A549 (cell line): Measurements from ENCODE around the gene FOXO3. TPM values are rescaled to one million over a fixed set of nuclear protein-coding genes. Genes with fewer than 3 reads are reported as not detected.

Source experiments
- ATAC-seq, 2 experiments: fragments of 200-7000 bp in 1 of 2; fragments of >200 bp in 1 of 2; cut with Nextera tagmentation in 1 of 2; cut with Tn5 transposase in 1 of 2; 3 replicates each; pipeline versions ENCODE4 v1.8.0 to v1.9.1; 2018 to 2020; ENCODE audit warnings: mild to moderate bottlenecking in 1 of 2, moderate library complexity in 1 of 2
- CTCF ChIA-PET: fragments of 300-600 bp; sonication (Branson Sonifier 250); formaldehyde crosslinking; extraction: SDS; loops from one replicate; lab custom pipeline; 2021; ENCODE audit warnings: antibody characterized with exemption, inconsistent platforms; lab: Yijun Ruan, JAX
- POLR2A ChIA-PET: fragments of 350-600 bp; formaldehyde crosslinking; extraction: SDS; loops from one replicate; lab custom pipeline; 2021; ENCODE audit warnings: antibody characterized with exemption, inconsistent platforms; lab: Yijun Ruan, JAX
- DNase-seq, 2 experiments: peaks; one replicate each; pipeline versions ENCODE4 v3.0.0 to v3.0.0-alpha.2; 2011 to 2016; ENCODE audit warnings: low read depth in 1 of 2, low spot score in 1 of 2
- FAIRE-seq: peaks from 2 replicates; lab custom pipeline; 2011; peaks lifted over from hg19 to GRCh38; lab: Jason Lieb, UNC
- H3K27ac ChIP-seq, 2 experiments: fragments of >200 bp; sonication (Bioruptor Twin); formaldehyde crosslinking; 3 replicates each; pipeline ENCODE4 v1.5.1; 2016 to 2017
- H3K4me1 ChIP-seq: fragments of >200 bp; sonication (Bioruptor Twin); formaldehyde crosslinking; 3 replicates; pipeline ENCODE4 v1.6.1; 2016
- H3K4me2 ChIP-seq: fragments of >200 bp; sonication (Bioruptor Twin); formaldehyde crosslinking; 3 replicates; pipeline ENCODE4 v1.6.1; 2016
- H3K4me3 ChIP-seq: fragments of >200 bp; sonication (Bioruptor Twin); formaldehyde crosslinking; 3 replicates; pipeline ENCODE4 v1.5.1; 2016
- H3K9me3 ChIP-seq: fragments of >200 bp; sonication (Bioruptor Twin); formaldehyde crosslinking; 3 replicates; pipeline ENCODE4 v1.6.1; 2016
- ATOH8 ChIP-seq: fragments of 250-450 bp; sonication (Bioruptor Pico); IDR thresholded peaks from 2 replicates; pipeline ENCODE4 v1.5.0; 2020; ENCODE audit warnings: low read depth, mild to moderate bottlenecking, moderate library complexity
- CHD2 ChIP-seq: fragments of 150-350 bp; IDR thresholded peaks from 2 replicates; pipeline ENCODE4 v1.6.1; 2014; ENCODE audit warnings: low read length; ENCODE audit not compliant: partially characterized antibody
- EHF ChIP-seq: fragments of 250-450 bp; sonication (Bioruptor Pico); IDR thresholded peaks from 2 replicates; pipeline ENCODE4 v1.5.0; 2020; ENCODE audit warnings: mild to moderate bottlenecking
- EP300 ChIP-seq, 2 experiments: fragments of >200 bp; sonication (Bioruptor Twin); formaldehyde crosslinking; IDR thresholded peaks; 2 replicates in 1 of 2; 3 replicates in 1 of 2; pipeline ENCODE4 v1.6.1; 2016 to 2017
- FOSB ChIP-seq: fragments of 250-450 bp; sonication (Bioruptor Pico); IDR thresholded peaks from 2 replicates; pipeline ENCODE4 v1.5.0; 2020; ENCODE audit warnings: mild to moderate bottlenecking, moderate library complexity
- FOSL2 ChIP-seq, 2 experiments: fragments of 450-650 bp in 1 of 2; fragments of >200 bp in 1 of 2; sonication (Bioruptor Twin) in 1 of 2; formaldehyde crosslinking; IDR thresholded peaks; 2 replicates each; pipeline versions ENCODE4 v1.5.0 to v1.6.1; 2016 to 2020; ENCODE audit warnings: mild to moderate bottlenecking in 1 of 2, moderate library complexity in 1 of 2
- GATA3 ChIP-seq: IDR thresholded peaks from 2 replicates; pipeline ENCODE4 v1.6.1; 2012; ENCODE audit warnings: borderline replicate concordance
- HDAC2 ChIP-seq: fragments of 200-600 bp; sonication (generic); IDR thresholded peaks from 2 replicates; pipeline ENCODE4 v1.6.1; 2016
- HOXA7 ChIP-seq: fragments of 250-450 bp; sonication (Bioruptor Pico); IDR thresholded peaks from 2 replicates; pipeline ENCODE4 v1.5.0; 2020; ENCODE audit warnings: mild to moderate bottlenecking, moderate library complexity
- HOXB5 ChIP-seq: fragments of 250-450 bp; sonication (Bioruptor Pico); IDR thresholded peaks from 2 replicates; pipeline ENCODE4 v1.5.0; 2020; ENCODE audit warnings: mild to moderate bottlenecking, moderate library complexity
- JUNB ChIP-seq: fragments of >200 bp; sonication (Bioruptor Twin); formaldehyde crosslinking; IDR thresholded peaks from 2 replicates; pipeline ENCODE4 v1.6.1; 2016
- KDM5A ChIP-seq: fragments of 200-600 bp; sonication (generic); IDR thresholded peaks from 2 replicates; pipeline ENCODE4 v1.6.1; 2016; ENCODE audit warnings: antibody characterized with exemption, mild to moderate bottlenecking
- MAFK ChIP-seq: fragments of 450-650 bp; IDR thresholded peaks from 2 replicates; pipeline ENCODE4 v1.6.1; 2014; ENCODE audit not compliant: partially characterized antibody
- MYC ChIP-seq: IDR thresholded peaks from 2 replicates; pipeline ENCODE4 v1.6.1; 2012; ENCODE audit warnings: mild to moderate bottlenecking, inconsistent platforms, low read length, improper control_type of control experiment, borderline replicate concordance
- NPAS2 ChIP-seq: fragments of 250-450 bp; sonication (Bioruptor Pico); IDR thresholded peaks from 2 replicates; pipeline ENCODE4 v1.8.0; 2022; ENCODE audit warnings: mild to moderate bottlenecking, moderate library complexity, borderline replicate concordance
- PHF8 ChIP-seq: fragments of 200-600 bp; sonication (generic); IDR thresholded peaks from 2 replicates; pipeline ENCODE4 v1.6.1; 2016; ENCODE audit warnings: low read depth, mild to moderate bottlenecking, antibody characterized with exemption, moderate library complexity, borderline replicate concordance
- POLR2AphosphoS2 ChIP-seq: conservative IDR thresholded peaks from 2 replicates; pipeline ENCODE4 v1.6.1; 2012; ENCODE audit warnings: low read length, improper control_type of control experiment, inconsistent platforms
- RAD21 ChIP-seq, 2 experiments: fragments of >200 bp in 1 of 2; sonication (Bioruptor Twin) in 1 of 2; formaldehyde crosslinking in 1 of 2; IDR thresholded peaks in 1 of 2; conservative IDR thresholded peaks in 1 of 2; 2 replicates in 1 of 2; 3 replicates in 1 of 2; pipeline ENCODE4 v1.6.1; 2012 to 2018; ENCODE audit warnings: inconsistent platforms in 1 of 2
- RARB ChIP-seq: fragments of 250-450 bp; sonication (Bioruptor Pico); IDR thresholded peaks from 2 replicates; pipeline ENCODE4 v1.8.0; 2021; ENCODE audit warnings: mild to moderate bottlenecking, moderate library complexity
- RNF2 ChIP-seq: fragments of 200-600 bp; sonication (generic); IDR thresholded peaks from 2 replicates; pipeline ENCODE4 v1.6.1; 2016; ENCODE audit warnings: low read depth, mild to moderate bottlenecking, antibody characterized with exemption, moderate library complexity, borderline replicate concordance
- SMC3 ChIP-seq: fragments of >200 bp; sonication (Bioruptor Twin); formaldehyde crosslinking; IDR thresholded peaks from 3 replicates; pipeline ENCODE4 v1.6.1; 2018; ENCODE audit warnings: inconsistent platforms
- TFCP2L1 ChIP-seq: fragments of 250-450 bp; sonication (Bioruptor Pico); IDR thresholded peaks from 2 replicates; pipeline ENCODE4 v1.5.0; 2021; ENCODE audit warnings: mild to moderate bottlenecking
- WGBS: methylation state at CpG from one replicate; pipeline ENCODE4 v1.1.6; 2017; ENCODE audit errors: missing lambda C conversion rate; 5-methylcytosine and 5-hydroxymethylcytosine counted together
- polyA plus RNA-seq, 4 experiments: library from polyadenylated mRNA; depleted of rRNA in 3 of 4; stranded (reverse); fragments of >200 nt; fragmentation: RNase III in 1 of 4; extraction: RNeasy Plus Mini Kit Qiagen cat#74134 plus additional on column Dnase treatment in 1 of 4; gene quantifications; 2 replicates in 3 of 4; 3 replicates in 1 of 4; pipeline ENCODE4 v1.2.3, GENCODE V29; 2011 to 2017
- TF ChIP-seq, protein P1 (sequence below): fragments of 200-600 bp; sonication (generic); IDR thresholded peaks from 2 replicates; pipeline ENCODE4 v1.6.1; 2016; ENCODE audit warnings: antibody characterized with exemption, mild to moderate bottlenecking, moderate library complexity
- TF ChIP-seq, protein P2 (sequence below): fragments of >200 bp; sonication (Bioruptor Twin); formaldehyde crosslinking; IDR thresholded peaks from 3 replicates; pipeline ENCODE4 v1.5.1; 2016
- TF ChIP-seq, protein P3 (sequence below): IDR thresholded peaks from 2 replicates; pipeline ENCODE4 v1.6.1; 2012; ENCODE audit warnings: low read depth, borderline replicate concordance

FOXO3 gene
- polyA plus RNA-seq, 2 of the 4 experiments (the other 2 are of a cell fraction) = 4.6 to 7.5 TPM

GRCh38 chr6:108661430-108661829 is 100.7 kb downstream of the FOXO3 start:
- Histone ChIP-seq H3K4me3 (no peak overlapping the region), H3K9me3 (no peaks in the 10 kb centered on the region), H3K4me1 (no peaks in the 10 kb centered on the region), H3K27ac (no peak overlapping the region), H3K4me2 (no peak overlapping the region)
- no peak for TF ChIP-seq HOXA7 (CRISPR knock-in tag)
- no peak for TF ChIP-seq KDM5A
- no peak for TF ChIP-seq RARB (CRISPR knock-in tag)
- TF ChIP-seq EHF = no peak
- no peak for TF ChIP-seq JUNB
- no peak for TF ChIP-seq ATOH8 (CRISPR knock-in tag)
- TF ChIP-seq RNF2 = no peak
- TF ChIP-seq POLR2AphosphoS2 = no peak
- no peak for TF ChIP-seq FOSL2 (IDR thresholded peaks at IDR 0.05)
- TF ChIP-seq FOSL2 (CRISPR knock-in tag; IDR thresholded peaks at IDR 0.05) = no peak
- TF ChIP-seq FOSB (CRISPR knock-in tag) = no peak
- no peak for TF ChIP-seq TFCP2L1 (CRISPR knock-in tag)
- DNase-seq = no peak
- WGBS = 61% methylated on average over 1 of the region's 1 CpG
- ATAC-seq = no peak
- CTCF ChIA-PET = no interaction called here
- POLR2A ChIA-PET = no interaction called here
- FAIRE-seq = no peak

DNA sequence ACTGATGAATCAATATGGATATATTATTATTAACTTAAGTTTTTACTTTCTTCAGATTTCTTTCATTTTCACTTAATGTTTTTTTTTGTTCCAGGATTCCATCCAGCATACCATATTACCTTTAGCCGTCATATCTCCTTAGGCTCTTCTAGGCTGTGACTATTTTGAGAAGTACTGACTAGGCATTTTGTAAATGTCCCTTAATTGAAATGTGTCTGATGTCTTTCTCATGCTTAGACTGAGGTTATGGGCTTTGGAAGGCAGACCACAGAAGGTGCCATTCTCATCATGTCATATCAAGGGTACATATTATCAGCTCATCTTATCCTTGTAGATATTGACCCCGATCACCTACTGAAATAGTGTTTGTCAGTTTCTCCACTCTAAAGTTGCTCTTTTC is 101.3 kb downstream of the FOXO3 start:
- POLR2A ChIA-PET = no interaction called here
- FAIRE-seq (no peak), DNase-seq (no peak), ATAC-seq (no peak)
- WGBS = 94% methylated on average over 2 of the region's 2 CpGs
- no peak overlapping the region for H3K4me2 ChIP-seq
- CTCF ChIA-PET = no interaction called here
- no peaks in the 10 kb centered on the region for H3K9me3 ChIP-seq
- no peaks in the 10 kb centered on the region for H3K4me1 ChIP-seq
- TF ChIP-seq RNF2 (no peak), HOXB5 (no peak), SMC3 (no peak), EP300 (IDR thresholded peaks at IDR 0.05) (no peak), RAD21 (conservative IDR thresholded peaks at IDR 0.05 in 1 of 2, IDR thresholded peaks at IDR 0.05 in 1 of 2) (no peak), FOSL2 (IDR thresholded peaks at IDR 0.05) (no peak), FOSL2 (CRISPR knock-in tag; IDR thresholded peaks at IDR 0.05) (no peak), MAFK (no peak), MYC (no peak), GATA3 (no peak), PHF8 (no peak), HDAC2 (no peak), NPAS2 (CRISPR knock-in tag) (no peak), JUNB (no peak), POLR2AphosphoS2 (no peak), CHD2 (no peak)
- TF ChIP-seq, protein P1, sequence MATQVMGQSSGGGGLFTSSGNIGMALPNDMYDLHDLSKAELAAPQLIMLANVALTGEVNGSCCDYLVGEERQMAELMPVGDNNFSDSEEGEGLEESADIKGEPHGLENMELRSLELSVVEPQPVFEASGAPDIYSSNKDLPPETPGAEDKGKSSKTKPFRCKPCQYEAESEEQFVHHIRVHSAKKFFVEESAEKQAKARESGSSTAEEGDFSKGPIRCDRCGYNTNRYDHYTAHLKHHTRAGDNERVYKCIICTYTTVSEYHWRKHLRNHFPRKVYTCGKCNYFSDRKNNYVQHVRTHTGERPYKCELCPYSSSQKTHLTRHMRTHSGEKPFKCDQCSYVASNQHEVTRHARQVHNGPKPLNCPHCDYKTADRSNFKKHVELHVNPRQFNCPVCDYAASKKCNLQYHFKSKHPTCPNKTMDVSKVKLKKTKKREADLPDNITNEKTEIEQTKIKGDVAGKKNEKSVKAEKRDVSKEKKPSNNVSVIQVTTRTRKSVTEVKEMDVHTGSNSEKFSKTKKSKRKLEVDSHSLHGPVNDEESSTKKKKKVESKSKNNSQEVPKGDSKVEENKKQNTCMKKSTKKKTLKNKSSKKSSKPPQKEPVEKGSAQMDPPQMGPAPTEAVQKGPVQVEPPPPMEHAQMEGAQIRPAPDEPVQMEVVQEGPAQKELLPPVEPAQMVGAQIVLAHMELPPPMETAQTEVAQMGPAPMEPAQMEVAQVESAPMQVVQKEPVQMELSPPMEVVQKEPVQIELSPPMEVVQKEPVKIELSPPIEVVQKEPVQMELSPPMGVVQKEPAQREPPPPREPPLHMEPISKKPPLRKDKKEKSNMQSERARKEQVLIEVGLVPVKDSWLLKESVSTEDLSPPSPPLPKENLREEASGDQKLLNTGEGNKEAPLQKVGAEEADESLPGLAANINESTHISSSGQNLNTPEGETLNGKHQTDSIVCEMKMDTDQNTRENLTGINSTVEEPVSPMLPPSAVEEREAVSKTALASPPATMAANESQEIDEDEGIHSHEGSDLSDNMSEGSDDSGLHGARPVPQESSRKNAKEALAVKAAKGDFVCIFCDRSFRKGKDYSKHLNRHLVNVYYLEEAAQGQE = no peak
- TF ChIP-seq, protein P2, sequence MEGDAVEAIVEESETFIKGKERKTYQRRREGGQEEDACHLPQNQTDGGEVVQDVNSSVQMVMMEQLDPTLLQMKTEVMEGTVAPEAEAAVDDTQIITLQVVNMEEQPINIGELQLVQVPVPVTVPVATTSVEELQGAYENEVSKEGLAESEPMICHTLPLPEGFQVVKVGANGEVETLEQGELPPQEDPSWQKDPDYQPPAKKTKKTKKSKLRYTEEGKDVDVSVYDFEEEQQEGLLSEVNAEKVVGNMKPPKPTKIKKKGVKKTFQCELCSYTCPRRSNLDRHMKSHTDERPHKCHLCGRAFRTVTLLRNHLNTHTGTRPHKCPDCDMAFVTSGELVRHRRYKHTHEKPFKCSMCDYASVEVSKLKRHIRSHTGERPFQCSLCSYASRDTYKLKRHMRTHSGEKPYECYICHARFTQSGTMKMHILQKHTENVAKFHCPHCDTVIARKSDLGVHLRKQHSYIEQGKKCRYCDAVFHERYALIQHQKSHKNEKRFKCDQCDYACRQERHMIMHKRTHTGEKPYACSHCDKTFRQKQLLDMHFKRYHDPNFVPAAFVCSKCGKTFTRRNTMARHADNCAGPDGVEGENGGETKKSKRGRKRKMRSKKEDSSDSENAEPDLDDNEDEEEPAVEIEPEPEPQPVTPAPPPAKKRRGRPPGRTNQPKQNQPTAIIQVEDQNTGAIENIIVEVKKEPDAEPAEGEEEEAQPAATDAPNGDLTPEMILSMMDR = no peak
- TF ChIP-seq, protein P3, sequence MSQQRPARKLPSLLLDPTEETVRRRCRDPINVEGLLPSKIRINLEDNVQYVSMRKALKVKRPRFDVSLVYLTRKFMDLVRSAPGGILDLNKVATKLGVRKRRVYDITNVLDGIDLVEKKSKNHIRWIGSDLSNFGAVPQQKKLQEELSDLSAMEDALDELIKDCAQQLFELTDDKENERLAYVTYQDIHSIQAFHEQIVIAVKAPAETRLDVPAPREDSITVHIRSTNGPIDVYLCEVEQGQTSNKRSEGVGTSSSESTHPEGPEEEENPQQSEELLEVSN = no peak
- H3K4me3 ChIP-seq = no peak overlapping the region
- no peak overlapping the region; a peak in 1 of 6 replicates for H3K27ac ChIP-seq
